ENCODE results near the gene WDR44.
A peak's percentile ranks its signal among the peaks of the same experiment; 100 is the strongest.
"Not testable (repeated sequence)": the region's sequence is repeated elsewhere in the genome, so short reads cannot be mapped to it uniquely, and the experiment has no call there.

Gene WDR44, protein sequence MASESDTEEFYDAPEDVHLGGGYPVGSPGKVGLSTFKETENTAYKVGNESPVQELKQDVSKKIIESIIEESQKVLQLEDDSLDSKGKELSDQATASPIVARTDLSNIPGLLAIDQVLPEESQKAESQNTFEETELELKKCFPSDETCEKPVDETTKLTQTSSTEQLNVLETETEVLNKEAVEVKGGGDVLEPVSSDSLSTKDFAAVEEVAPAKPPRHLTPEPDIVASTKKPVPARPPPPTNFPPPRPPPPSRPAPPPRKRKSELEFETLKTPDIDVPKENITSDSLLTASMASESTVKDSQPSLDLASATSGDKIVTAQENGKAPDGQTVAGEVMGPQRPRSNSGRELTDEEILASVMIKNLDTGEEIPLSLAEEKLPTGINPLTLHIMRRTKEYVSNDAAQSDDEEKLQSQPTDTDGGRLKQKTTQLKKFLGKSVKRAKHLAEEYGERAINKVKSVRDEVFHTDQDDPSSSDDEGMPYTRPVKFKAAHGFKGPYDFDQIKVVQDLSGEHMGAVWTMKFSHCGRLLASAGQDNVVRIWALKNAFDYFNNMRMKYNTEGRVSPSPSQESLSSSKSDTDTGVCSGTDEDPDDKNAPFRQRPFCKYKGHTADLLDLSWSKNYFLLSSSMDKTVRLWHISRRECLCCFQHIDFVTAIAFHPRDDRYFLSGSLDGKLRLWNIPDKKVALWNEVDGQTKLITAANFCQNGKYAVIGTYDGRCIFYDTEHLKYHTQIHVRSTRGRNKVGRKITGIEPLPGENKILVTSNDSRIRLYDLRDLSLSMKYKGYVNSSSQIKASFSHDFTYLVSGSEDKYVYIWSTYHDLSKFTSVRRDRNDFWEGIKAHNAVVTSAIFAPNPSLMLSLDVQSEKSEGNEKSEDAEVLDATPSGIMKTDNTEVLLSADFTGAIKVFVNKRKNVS

DNA sequence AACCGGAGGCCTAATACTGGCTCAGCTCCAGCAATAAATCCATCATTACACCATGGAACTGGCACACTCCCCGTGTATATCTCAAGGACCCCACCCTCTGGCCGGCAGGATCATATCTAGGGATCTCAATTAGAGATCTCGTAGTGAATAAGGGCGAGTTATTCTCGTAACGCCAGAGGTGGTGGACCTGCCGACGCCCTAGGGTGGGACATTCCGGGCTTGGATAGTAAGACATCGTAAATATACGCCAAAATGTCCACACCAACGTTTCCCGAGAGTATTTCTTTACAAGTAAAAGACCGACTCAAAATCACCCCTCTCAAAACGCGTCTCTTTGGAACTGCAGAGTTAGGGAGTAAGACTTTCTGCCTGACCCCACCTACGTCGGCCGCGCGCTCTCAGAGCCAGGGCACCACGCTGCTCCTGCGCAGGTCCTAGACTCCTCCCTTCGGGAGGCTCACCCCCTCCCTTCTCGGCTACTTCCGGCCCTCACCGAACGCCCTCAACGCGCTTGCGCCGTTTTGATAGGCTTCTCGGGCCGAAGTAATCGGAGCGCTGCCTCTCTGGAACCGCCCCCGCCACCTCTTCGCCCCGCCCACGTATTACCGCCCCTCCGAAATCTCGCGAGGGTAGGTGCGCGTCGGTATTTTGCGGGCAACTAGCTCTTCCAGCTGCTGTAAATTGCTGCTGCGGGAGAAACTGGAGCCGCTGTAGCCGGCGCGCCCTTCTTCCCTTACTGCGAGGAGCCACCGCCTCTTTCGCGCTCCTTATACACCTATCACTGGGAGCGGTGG lies at the start of gene WDR44:
WDR44 (plus strand) TSS at position 643 of the 794 bp plus-strand sequence. CDS start 398 bp downstream, outside the sequence.
- peak; percentile 76 to 86 for DNase-seq (ENCODE audit: low read depth in 2 of 2, low spot score in 1 of 2)

- DNase-seq (ENCODE audit: low read depth in 2 of 2, low spot score in 1 of 2), result not testable (repeated sequence)
Observed at GRCh38 chrX:118305827-118306226, 40.1 kb upstream of the WDR44 start.

- no peak for DNase-seq (ENCODE audit: low read depth in 2 of 2, low spot score in 1 of 2)
Observed at GRCh38 chrX:118315529-118315928, 30.4 kb upstream of the WDR44 start.

DNA sequence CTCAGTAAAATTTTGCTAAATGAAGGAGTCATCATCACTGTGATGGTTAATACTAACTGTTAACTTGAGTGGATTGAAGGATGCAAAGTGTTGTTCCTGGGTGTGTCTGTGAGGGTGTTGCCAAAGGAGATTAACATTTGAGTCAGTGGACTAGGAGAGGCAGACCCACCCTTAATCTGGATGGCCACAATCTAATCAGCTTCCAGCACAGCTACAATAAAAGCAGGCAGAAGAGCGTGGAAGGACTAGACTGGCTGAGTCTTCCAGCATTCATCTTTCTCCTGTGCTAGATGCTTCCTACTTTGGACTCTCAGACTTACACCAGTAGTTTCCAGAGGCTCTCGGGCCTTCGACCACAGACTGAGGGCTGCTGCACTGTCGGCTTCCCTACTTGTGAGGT lies 21.3 kb upstream of the WDR44 start:
- no peak for DNase-seq (ENCODE audit: low read depth in 2 of 2, low spot score in 1 of 2)

- no peak for DNase-seq (ENCODE audit: low read depth in 2 of 2, low spot score in 1 of 2)
Observed at GRCh38 chrX:118325453-118325852, 20.5 kb upstream of the WDR44 start.

- DNase-seq (ENCODE audit: low read depth in 2 of 2, low spot score in 1 of 2), result no peak
Observed at GRCh38 chrX:118329175-118329574, 16.7 kb upstream of the WDR44 start.

- no peak for DNase-seq (ENCODE audit: low read depth in 2 of 2, low spot score in 1 of 2)
Observed at GRCh38 chrX:118337687-118338086, 8.2 kb upstream of the WDR44 start.

DNA sequence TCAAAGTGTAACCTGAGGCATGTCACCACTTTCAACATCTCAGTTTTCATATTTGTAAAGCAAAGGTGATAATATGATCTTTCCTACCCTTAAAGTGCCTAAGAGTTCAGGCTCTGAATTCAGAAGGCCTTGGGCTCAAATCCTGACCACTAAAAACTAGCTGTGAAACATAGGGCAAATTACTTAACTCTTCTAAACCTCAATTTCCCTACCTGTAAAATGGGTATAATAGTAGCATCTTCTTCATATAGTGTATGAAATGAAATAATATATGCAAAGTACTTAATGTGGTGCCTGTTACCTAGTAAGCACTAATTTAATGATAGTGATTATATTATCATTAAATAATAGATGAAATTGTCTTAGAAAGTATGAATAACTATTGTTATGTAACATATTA lies 7.0 kb upstream of the WDR44 start:
- DNase-seq (ENCODE audit: low read depth in 2 of 2, low spot score in 1 of 2), result no peak

- DNase-seq (ENCODE audit: low read depth in 2 of 2, low spot score in 1 of 2), result no peak
Observed at GRCh38 chrX:118345045-118345463, 852 bp upstream of the WDR44 start.

DNA sequence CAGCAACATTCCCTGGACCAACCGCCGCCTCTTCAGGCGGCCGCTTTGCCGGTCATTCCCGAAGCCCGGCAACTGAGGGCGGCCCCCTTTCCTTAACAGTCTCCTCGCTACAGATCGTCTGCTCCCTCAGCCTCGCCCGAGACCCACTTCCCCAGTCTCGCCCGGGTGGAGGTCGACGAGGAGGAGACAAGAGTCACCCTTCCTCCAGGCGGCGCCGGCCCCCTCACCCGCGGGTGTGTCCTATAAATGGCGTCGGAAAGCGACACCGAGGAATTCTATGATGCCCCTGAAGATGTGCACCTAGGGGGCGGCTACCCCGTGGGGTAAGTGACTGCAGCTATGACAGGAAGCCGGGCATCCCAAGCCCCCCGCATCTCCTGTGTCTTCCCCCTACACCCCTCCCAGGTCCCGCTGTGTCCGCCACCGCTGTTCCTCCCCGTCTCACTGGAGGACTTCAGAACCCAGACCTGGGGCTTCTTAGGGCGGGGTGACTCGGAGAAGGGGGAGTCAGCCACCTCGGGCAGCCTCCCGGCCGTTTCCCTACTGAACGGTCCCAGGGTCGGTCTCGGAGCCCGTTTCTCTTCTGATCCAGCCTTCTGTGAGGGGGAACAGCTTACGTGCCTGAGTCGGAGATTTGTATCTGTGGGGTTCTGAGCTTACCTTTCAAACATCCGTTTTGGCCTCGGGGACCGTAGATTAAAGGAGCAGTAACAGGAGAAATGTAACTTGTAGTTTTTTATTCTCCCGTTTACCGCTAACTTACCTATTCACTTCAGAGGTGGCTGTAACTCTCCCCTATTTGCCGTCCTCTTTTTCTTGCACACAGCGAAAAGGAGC lies 570 bp downstream of the WDR44 start:
- peak; percentile 2 to 11 for DNase-seq (ENCODE audit: low read depth in 2 of 2, low spot score in 1 of 2)

GRCh38 chrX:118347131-118347530 lies 1.2 kb downstream of the WDR44 start:
- DNase-seq (ENCODE audit: low read depth in 2 of 2, low spot score in 1 of 2), result no peak

GRCh38 chrX:118347736-118348135 lies 1.8 kb downstream of the WDR44 start:
- no peak for DNase-seq (ENCODE audit: low read depth in 2 of 2, low spot score in 1 of 2)

GRCh38 chrX:118348186-118348810 lies 2.4 kb downstream of the WDR44 start:
- DNase-seq (ENCODE audit: low read depth in 2 of 2, low spot score in 1 of 2), result no peak

- DNase-seq (ENCODE audit: low read depth in 2 of 2, low spot score in 1 of 2), result no peak
Observed at GRCh38 chrX:118349188-118349587, 3.3 kb downstream of the WDR44 start.

DNA sequence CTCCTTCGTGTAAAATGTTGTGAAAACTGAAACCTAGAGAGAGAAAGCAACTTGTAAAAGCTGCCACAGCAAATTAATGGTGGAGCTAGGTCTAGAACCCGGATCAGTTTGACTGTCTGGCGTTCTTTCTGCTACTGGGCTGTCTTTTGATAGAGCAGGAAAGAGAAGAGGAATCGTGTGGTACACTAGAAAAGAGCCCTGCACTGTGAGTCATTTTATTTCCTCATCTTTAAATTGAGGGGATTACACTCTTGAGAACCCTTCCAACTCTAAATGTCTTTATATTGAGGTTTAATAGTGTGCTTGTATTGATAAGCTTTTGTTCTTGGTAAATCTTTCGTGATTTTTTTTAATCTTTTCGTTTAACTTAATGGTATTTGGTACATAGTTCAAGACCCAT lies 4.3 kb downstream of the WDR44 start:
- DNase-seq (ENCODE audit: low read depth in 2 of 2, low spot score in 1 of 2), result no peak

DNA sequence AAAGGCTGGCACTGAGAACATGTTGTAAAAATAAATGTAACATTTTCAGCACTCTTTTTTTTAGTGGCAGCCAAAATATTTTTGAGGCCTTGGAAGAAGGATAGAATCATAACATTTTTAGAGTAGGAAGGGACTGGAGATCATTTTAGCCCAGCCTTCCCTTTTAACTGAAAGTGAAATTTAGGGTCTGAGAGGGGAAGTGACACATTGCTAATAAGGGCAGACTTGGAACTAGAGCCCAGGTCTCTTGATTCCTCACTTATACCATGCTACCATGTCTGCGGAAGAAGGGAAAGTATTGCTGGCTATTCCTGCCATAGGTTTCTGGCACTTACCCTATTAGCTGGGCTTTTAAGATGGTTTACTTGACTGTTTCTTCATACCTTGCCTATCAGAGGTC lies 4.8 kb downstream of the WDR44 start:
- no peak for DNase-seq (ENCODE audit: low read depth in 2 of 2, low spot score in 1 of 2)

- no peak for DNase-seq (ENCODE audit: low read depth in 2 of 2, low spot score in 1 of 2)
Observed at GRCh38 chrX:118352566-118352965, 6.7 kb downstream of the WDR44 start.

DNA sequence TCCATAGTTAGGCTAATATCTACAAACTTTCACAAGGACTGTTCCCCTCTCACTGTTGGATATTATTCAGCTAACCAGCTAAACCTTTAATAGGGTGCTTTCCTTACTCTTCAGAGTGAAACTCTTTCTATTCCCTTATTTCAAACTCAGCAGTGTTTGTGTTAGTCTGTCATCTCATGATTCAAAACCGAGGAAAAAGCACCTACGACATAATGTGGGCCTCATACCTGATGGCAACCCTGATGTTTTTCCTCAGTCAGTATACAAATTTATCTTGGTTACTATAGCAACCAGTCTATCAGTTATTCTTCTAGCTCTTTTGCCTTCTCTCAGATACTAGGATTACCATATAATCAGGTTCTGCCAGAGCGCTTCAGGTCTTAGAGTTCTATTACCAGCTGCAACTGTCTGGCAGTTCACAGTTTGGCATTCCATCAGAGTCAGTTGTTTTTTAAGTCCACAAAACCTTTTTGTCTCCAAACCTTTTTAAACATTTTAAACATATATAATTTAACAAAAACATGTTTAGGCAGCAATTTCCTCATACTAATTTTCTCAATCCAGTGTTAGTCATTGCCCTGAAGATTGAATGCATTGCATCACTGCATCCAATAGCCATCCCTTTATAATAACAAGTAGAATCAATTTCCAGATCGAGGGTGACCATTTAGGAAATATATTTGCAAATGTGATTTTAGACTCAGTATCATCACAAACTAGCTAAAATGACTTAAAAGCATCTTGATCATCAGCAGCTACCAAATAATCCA lies 7.4 kb downstream of the WDR44 start:
- no peak for DNase-seq (ENCODE audit: low read depth in 2 of 2, low spot score in 1 of 2)
